RWPE2 (cell line): ENCODE data around the gene HECTD4.
"Not testable (repeated sequence)": the region's sequence is repeated elsewhere in the genome, so short reads cannot be mapped to it uniquely, and the experiment has no call there.

Experiments used
- ATAC-seq: fragments of 200-7000 bp; cut with Tn5 transposase; 3 replicates; pipeline ENCODE4 v1.9.1; 2021; ENCODE audit warnings: low read depth
- DNase-seq: peaks from one replicate; pipeline ENCODE4 v3.0.0-alpha.2; 2020; ENCODE audit warnings: low spot score
- H3K27ac ChIP-seq: fragments of 450-650 bp; 2 replicates; pipeline ENCODE4 v1.5.1; 2017; ENCODE audit warnings: mild to moderate bottlenecking; ENCODE audit not compliant: poor library complexity, severe bottlenecking
- H3K27me3 ChIP-seq: fragments of 250-450 bp; sonication (Bioruptor Pico); 2 replicates; pipeline ENCODE4 v1.5.1; 2021; ENCODE audit warnings: mild to moderate bottlenecking, moderate library complexity; ENCODE audit not compliant: insufficient read depth, poor library complexity, severe bottlenecking
- H3K36me3 ChIP-seq: fragments of 250-450 bp; sonication (Bioruptor Pico); 2 replicates; pipeline ENCODE4 v1.5.1; 2020; ENCODE audit warnings: low read depth, mild to moderate bottlenecking, moderate library complexity
- H3K4me1 ChIP-seq: fragments of 250-450 bp; sonication (Bioruptor Pico); 2 replicates; pipeline ENCODE4 v1.5.1; 2021; ENCODE audit warnings: mild to moderate bottlenecking, moderate library complexity; ENCODE audit not compliant: insufficient read depth, poor library complexity, severe bottlenecking
- H3K4me3 ChIP-seq: fragments of 250-450 bp; sonication (Bioruptor Pico); 2 replicates; pipeline ENCODE4 v1.5.1; 2021; ENCODE audit warnings: mild to moderate bottlenecking, moderate library complexity; ENCODE audit not compliant: severe bottlenecking
- H3K9me3 ChIP-seq: fragments of 250-450 bp; sonication (Bioruptor Pico); 2 replicates; pipeline ENCODE4 v1.5.1; 2021; ENCODE audit warnings: mild to moderate bottlenecking, moderate library complexity; ENCODE audit not compliant: severe bottlenecking
- TF ChIP-seq, protein P1 (sequence below): fragments of 450-650 bp; IDR thresholded peaks from one replicate; pipeline ENCODE4 v1.5.1; 2017; ENCODE audit warnings: mild to moderate bottlenecking, moderate library complexity; ENCODE audit not compliant: poor library complexity, severe bottlenecking

The HECTD4 gene

DNA sequence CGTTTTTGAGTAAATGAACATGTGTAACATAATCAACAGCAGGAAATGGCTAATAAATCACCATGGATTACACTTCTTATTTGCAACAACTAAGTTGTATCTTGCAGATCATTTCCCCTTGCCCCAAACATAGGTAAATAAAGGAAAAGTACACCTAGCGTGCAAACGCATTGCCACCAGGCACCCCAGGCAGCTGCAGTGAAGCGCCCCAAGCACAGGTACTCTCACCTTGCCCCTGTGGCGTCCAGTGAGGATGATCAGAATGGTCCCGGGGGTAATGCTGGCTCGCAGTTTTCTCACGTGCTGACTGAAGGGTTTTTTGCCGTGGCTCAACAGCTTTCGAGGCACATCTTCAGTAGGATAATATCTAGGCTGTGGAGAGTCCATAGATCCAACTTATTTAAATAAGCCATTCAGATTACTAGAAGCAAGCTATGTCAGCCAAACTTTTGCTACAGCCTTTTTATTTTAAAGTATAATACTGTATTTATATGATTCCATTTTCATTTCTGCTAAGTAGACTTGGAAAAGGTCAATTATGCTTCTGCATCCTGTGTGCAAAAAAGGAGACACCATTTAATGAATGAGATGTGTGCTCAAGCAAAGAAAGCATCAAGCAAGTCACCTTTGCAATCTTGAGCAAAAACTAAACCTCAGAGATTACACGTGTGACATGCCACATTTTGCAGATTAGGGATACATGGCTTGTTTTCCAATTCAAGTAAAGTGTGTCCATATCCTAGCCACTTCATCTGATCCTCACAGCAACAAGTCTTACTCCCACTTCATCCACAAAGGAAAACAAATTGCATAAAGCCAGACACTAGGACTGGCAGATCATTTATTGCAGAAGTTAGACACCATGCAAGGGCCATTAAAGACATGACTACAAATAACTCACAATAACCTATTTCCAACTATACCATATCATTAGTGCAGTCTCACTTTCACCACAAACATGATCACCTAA lies 24.6 kb upstream of the HECTD4 start:
- H3K27ac ChIP-seq, result peak overlapping the region; percentile 80
- TF ChIP-seq, protein P1, sequence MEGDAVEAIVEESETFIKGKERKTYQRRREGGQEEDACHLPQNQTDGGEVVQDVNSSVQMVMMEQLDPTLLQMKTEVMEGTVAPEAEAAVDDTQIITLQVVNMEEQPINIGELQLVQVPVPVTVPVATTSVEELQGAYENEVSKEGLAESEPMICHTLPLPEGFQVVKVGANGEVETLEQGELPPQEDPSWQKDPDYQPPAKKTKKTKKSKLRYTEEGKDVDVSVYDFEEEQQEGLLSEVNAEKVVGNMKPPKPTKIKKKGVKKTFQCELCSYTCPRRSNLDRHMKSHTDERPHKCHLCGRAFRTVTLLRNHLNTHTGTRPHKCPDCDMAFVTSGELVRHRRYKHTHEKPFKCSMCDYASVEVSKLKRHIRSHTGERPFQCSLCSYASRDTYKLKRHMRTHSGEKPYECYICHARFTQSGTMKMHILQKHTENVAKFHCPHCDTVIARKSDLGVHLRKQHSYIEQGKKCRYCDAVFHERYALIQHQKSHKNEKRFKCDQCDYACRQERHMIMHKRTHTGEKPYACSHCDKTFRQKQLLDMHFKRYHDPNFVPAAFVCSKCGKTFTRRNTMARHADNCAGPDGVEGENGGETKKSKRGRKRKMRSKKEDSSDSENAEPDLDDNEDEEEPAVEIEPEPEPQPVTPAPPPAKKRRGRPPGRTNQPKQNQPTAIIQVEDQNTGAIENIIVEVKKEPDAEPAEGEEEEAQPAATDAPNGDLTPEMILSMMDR, result no peak
- H3K9me3 ChIP-seq, result no peaks in the 10 kb centered on the region
- H3K27me3 ChIP-seq, result no peaks in the 10 kb centered on the region
- peaks cover 53% of the 10 kb centered on the region for H3K36me3 ChIP-seq
- no peak overlapping the region for H3K4me3 ChIP-seq
- no peak for ATAC-seq
- no peak for DNase-seq
- H3K4me1 ChIP-seq, result peaks cover 4% of the 10 kb centered on the region

- no peak overlapping the region for H3K4me3 ChIP-seq
- no peaks in the 10 kb centered on the region for H3K4me1 ChIP-seq
- ATAC-seq, result peak; percentile 37
- H3K9me3 ChIP-seq, result no peaks in the 10 kb centered on the region
- H3K27ac ChIP-seq, result no peak overlapping the region
- no peaks in the 10 kb centered on the region for H3K27me3 ChIP-seq
- no peak for DNase-seq
- peaks cover 31% of the 10 kb centered on the region for H3K36me3 ChIP-seq
- TF ChIP-seq, protein P1, result no peak
These were observed 19.8 kb upstream of the HECTD4 start for GRCh38 chr12:112401903-112402498.

- TF ChIP-seq, protein P1, result no peak
- H3K4me1 ChIP-seq, result no peaks in the 10 kb centered on the region
- DNase-seq (no peak), ATAC-seq (no peak)
- no peak overlapping the region for H3K4me3 ChIP-seq
- peaks cover 21% of the 10 kb centered on the region for H3K36me3 ChIP-seq
- no peaks in the 10 kb centered on the region for H3K9me3 ChIP-seq
- no peaks in the 10 kb centered on the region for H3K27me3 ChIP-seq
- no peak overlapping the region for H3K27ac ChIP-seq
These were observed 18.8 kb upstream of the HECTD4 start for GRCh38 chr12:112401054-112401453.

DNA sequence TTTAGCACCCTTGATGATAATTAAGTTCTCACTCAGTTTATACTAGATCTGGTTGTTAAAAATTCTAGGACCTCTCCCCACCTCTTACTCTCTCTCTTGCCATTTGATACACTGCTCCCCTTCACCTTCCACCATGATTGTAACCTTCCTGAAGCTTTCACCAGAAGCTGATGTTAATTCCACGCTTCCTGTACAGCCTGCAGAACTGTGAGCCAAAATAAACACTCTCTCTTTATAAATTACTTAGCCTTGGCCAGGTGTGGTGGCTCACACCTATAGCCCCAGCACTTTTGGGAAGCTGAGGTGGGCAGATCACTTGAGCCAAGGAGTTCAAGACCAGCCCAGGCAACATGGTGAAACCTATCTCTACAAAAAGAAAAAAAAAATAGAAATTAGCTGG lies 11.1 kb upstream of the HECTD4 start:
- DNase-seq (no peak), ATAC-seq (no peak)
- Histone ChIP-seq H3K36me3 (no peaks in the 10 kb centered on the region), H3K4me1 (no peaks in the 10 kb centered on the region), H3K27ac (no peak overlapping the region), H3K27me3 (no peaks in the 10 kb centered on the region), H3K4me3 (no peak overlapping the region), H3K9me3 (no peaks in the 10 kb centered on the region)
- TF ChIP-seq, protein P1, result no peak

- H3K27ac ChIP-seq, H3K27me3 ChIP-seq, DNase-seq, H3K4me1 ChIP-seq, H3K9me3 ChIP-seq, H3K36me3 ChIP-seq, ATAC-seq, H3K4me3 ChIP-seq: not testable (repeated sequence)
These were observed 7.9 kb upstream of the HECTD4 start for GRCh38 chr12:112389922-112390654.
